Measurements from ENCODE around the gene ZC3H4.
A peak's percentile ranks its signal among the peaks of the same experiment; 100 is the strongest.
"Not testable (repeated sequence)": the region's sequence is repeated elsewhere in the genome, so short reads cannot be mapped to it uniquely, and the experiment has no call there.

ZC3H4 gene

DNA sequence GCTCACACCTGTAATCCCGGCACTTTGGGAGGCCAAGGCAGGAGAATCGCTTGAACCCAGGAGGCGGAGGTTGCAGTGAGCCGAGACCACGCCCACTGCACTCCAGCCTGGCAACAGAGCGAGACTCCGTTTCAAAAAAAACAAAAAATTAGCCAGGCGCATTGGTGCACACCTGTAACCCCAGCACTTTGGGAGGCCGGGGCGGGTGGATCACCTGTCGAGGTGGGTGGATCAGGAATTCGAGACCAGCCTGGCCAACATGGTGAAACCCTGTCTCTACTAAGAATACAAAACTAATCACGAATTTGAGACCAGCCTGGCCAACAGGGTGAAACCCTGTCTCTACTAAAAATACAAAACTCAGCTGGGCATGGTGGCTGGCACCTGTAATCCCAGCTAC, 35.2 kb downstream of the ZC3H4 start:
- not testable (repeated sequence) for FAIRE-seq

DNA sequence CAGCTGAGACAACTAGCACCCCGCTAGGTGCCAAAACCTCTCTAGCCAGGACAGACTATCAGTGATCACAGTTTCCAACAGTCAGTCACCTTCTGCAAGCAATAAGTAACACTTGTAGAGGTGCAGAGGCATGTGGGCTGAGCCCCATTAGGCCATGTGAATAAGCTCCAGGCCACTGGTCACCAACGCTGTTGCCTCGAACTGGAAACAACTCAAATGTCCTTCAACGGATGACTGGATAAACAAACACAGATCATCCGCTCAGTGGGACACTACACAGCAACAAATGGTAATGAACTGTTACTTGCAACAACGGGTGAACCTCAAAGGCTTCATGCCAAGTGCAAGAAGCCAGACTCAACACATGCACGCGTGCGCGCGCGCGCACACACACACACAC, 37.6 kb downstream of the ZC3H4 start:
- no peak for FAIRE-seq

DNA sequence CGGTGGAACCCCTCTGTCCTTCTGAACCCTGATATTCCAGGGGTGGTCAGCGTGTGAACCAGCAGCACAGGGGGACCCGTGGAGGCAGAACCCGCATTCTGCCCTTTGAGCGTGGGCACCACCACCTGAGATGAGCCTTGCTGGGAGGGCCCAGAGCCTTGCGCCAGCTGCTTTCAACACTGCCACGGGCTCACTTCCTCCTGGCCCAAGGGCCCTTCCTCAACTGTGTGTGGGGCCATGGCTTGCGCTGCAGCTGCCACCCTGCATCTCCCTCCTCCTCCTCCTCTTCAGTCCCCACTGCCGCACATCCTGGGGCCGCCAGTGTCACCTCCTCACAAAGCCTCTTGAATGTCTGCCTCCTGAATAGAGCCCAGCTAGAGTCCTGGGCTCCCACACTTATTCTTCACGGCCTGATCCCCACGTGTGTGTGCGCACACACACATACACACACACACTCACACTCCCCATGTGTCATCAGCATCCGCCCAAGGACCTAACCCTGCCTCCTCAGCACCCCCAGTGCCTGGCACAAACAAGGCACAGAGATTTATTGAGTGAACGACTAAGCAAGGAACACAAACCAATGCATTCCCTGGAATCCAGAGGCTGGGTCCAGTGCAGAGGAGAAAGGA, 38.3 kb downstream of the ZC3H4 start:
- no peak for FAIRE-seq

DNA sequence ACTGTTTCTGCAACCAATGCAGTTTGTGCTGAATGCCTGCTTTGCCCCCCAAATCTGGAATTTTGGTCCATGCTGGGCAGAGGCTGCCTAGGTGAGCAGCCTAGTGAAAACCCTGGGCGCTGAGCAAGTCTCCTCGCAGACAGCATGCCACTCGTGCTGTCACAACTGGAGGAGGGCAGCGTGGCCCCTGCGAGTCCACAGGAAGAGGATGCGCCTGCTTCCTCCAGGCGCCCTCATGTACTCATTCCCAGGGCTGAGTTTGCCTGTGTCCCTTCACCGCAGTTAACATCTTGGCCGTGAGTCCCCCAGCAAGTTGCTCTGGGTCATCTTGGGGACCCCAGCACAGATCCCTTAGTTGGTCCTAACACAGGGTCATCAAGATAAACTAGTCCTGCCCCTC, 39.0 kb downstream of the ZC3H4 start:
- FAIRE-seq, result no peak

DNA sequence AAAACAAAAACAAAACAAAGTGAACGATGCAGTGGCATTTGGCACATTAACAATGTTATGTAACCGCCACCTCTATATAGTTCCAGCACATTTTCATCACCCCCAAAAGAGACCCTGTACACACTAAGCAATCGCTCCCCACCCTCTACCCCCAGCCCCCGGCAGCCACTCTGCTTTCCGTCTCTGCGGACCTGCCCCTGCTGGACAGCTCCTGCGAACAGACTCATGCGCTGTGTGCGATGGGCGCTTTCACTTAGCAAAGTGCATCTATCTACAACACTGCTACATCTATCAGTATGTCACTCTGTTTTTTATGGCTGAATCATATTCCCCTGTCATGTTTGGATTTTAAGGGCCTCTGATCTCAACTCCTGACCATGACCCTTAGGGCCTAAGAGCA, 40.0 kb downstream of the ZC3H4 start:
- no peak for FAIRE-seq

DNA sequence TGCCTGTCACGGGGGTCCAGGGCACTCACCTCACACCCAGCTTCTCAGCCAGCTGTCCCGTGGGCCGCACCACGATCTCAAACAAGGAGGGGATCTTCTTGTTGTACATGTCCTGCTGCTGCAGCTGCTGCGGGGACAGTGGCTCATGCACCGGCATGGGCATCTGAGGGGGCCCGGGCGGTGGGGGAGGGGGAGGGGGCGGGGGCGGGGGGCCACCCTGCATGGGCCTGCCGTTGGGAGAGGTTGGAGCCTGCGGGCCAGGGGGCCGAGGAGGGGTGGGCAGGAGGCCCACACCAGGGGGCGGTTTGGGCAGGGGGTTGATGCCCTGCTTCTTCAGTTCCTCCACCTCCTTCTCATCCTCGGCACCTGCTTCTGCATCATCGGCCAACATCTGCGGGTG, 41.3 kb downstream of the ZC3H4 start:
- FAIRE-seq, result no peak

DNA sequence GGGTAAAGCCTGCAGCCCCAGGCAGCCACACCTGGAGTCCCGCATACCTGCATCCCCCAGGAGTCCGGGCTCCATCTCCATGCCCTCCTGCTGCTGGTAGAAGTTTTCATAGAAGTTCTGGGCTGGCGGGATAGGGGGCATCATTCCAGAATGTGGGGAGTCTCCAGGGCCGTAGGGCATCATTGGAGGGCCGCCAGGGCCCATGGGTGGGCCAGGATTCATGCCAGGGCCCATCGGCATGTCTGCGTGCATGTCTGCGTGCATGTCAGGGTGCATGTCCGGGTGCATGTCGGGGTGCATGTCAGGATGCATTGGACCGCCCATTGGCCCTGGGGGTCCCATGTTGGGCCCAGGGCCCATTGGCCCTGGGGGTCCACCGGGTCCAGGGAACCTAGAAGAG, 41.8 kb downstream of the ZC3H4 start:
- FAIRE-seq, result no peak

DNA sequence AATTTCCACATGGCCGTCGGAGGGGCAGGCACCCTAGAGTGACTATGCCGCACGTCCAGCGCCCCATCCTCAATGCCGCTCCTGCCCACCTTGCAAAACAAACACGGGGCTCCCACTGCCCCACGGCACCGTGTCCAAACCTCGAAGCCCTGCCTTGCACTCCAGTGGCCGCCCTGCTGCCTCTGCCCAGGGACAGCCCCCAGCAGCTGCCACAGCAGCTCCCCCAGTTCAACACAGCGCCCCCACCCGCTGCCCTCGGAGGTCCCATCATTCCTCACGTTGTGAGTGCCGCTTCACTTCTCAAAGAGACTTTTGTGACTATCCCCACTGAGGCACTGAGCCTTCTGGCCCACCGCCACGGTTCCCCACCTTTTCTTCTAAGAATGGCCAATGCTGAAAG, 42.8 kb downstream of the ZC3H4 start:
- FAIRE-seq, result no peak

DNA sequence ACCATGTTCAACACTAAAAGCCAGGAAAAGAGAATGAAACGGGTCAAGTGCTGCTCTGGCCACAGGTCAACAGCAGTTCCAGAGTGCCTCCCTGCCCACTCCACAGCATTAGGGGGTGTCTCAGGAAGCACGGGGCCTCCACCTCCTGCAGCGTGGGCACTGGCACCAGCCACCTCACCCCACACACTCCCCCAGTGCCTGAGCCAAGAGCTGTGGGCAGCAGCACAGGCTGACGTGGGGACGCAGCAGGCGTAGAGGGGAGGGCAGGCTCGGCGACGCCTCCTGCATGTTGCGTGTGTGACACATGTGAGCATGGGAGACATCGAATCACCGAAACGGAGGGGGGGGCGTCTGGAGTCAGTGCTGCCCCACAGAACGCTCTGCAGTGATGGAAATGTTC, 43.8 kb downstream of the ZC3H4 start:
- no peak for FAIRE-seq

DNA sequence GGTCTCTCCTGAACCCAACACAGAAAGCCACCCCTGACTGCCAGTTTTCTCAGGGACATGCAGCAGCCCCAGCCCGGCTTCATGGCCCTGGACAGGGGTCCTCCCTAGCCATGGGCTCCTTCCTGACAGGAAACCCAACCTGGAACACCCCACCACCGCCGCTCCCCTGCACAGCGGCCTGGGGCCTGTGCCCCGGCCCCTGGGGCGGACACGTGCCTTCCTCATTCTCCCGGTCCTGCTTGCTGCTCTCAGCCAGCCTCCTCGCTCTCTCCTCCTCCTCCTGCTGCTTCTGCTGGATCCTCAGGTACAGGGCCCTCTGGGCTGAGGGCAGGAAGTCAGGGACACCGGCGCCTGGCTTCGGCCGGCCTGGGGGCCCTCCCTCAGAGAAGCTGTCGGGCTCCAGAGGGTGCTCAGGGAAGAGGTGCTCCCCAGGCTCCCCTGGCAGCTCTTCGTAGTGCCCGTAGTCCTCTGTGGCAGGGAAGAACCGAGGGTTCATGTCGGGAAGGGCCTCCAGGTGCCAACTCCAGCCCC, 44.6 kb downstream of the ZC3H4 start:
- no peak for FAIRE-seq

DNA sequence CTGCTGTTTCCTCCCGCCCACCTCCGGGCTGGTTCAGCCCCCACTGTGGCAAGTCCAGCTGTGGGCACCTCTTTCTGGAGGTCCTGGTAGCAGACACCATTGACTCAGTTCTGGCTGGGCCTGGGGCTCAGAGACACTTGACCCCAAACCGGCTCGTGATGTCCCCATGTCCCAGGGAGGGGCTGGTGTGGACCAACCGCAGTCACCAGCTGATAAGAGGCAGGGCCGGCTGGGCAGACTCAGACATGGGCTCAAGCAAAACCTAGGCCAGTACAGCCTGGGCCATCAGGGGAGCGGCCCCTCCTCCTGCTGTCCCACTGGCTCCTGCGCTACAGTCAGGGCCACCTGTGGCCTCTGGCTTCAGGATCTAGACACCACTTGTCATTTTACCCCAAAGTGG, 45.3 kb downstream of the ZC3H4 start:
- no peak for FAIRE-seq

DNA sequence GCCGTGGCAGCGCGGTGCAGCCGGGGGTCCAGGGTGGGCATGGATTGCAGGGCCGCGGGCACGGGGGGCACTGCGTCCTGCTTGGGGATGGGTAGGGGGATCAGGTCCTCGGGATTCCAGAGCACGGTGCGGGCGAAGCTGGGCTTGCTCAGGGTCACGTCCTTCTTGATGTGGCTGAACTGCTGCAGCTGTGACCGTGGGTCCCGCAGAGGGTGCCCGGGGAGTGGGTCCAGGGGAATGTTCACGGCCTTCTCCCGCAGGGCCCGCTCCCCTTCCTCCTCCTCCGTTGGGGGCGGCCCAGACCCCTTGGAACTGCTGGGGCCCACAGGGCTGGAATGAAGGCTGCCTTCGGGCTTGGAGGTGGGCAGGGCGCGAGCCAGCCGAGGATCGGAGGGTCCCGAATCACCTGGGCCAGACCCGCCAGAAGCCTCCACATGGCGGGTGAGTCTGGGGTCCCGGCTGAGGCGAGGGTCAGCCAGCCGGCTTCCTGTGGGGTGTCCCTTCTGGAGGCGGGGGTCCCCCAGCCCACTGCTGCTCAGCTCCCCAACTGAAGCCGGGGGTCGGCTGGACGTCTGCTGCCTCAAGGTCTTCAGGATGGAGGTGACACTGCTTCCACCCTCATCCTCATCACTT, 46.2 kb downstream of the ZC3H4 start:
- no peak for FAIRE-seq

DNA sequence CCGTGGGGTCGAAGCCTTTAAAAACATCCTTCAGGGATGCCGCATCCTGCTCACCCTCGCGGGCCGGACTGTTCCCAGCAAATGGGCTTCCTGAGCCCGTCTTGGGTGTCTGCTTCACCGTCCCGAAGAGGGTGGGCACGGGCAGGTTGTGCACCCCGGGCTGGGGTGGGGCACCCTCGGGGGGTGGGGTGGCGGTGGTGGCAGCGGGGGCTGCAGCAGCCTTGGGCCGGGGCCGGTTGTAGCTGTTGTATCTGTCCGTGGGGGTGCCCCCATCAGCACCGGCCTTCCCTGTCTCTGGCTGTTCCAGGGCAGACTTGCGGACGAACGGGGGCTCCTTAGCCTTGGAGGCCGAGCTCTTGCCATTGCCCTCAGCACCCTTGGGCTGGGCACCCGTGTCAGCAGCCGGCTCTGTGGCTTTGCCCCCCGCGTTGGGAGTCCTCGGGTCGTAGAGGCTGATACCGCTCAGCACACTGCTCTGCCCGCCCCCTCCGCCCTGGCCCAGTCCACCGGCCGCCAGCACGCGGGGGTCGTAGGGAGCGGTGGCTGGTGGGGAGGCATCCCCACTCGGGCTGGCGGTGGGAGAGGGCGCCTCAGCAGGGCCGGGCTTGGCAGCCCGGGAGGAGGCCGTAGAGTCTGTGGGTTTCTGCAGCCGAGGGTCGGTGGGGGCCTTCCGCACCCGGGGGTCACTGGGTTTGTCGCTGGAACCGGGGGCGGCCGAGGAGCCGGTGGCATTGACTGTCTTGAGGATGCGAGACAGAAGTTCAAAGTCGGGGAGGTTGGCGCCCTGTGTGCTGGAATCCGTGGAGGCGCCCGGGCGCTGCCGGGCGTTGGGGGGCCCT, 47.0 kb downstream of the ZC3H4 start:
- FAIRE-seq, result no peak

DNA sequence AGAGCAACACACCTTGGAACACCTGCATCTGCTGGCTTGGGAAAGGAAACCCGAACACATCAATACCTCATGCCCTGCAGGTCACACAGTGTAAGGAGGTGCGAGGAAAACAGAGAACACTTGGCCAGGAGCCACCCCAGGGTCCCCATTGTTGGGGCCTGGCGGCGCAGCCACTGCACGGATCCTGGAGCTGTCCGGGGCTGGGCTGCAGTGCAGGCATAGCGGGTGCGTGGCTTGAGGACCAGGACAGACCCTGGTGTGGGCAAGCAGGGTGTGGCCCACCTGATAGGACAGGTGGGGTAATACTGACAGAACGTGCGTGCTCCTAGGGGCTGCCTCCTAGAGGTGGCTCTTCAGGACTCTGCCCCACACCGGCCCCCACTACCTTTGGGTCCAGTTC, 48.3 kb downstream of the ZC3H4 start:
- no peak for FAIRE-seq

DNA sequence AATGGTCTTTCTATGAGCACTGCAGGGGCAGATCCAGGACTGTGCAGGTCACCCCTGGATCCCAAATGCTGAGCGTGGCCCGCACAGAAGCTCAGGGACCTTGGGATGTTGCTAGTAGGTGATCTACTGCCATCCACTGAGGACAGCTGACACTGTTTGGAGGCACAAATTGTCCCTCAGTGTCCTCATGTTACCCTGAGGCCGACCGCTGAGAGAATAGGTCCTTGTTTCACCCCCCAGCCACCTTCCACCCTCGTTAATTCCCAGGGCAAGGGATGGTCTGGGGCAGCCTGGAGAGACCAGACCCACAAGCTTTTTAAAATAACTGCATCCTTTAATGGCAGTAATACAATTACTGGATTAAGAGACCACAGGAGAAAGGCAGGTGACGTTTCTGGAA, 49.7 kb downstream of the ZC3H4 start:
- no peak for FAIRE-seq

DNA sequence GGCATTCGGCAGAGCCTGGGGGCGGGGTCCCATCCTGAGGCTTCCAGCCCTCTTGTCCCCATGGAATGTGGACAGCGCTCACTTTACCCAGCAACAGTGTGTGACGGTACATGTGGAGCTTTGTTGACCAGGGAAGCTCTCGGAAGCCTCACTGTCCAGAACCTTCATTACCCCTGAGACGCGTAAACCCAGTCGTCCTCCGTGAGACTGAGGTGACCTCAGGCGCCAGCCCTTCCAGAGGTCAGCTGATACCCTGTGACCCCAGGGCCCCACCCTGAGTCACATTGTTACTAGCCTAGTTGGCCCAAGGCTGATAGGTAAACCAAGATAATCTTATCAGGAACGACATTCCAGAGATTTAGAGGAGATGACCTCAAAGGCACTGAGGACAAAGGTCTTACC, 55.0 kb downstream of the ZC3H4 start:
- no peak for FAIRE-seq

DNA sequence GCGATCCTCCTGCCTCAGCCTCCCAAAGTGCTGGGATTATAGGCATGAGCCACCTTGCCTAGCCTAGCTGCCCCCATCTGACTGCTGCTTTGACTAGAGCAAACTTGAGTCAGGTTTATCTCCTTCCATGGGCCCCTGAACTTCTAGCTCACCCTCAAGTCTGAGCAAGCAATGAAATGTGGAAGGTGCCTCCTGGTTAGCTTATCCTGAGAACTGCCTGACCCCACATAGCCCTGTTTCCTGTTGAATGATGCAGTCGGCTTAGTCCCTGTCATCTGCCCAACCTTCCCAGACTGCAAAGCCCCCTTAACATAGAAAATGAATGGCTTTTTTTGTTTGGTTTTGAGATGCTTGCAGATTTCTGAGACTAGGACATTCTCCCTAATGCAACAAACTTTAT, 56.2 kb downstream of the ZC3H4 start:
- no peak for FAIRE-seq

DNA sequence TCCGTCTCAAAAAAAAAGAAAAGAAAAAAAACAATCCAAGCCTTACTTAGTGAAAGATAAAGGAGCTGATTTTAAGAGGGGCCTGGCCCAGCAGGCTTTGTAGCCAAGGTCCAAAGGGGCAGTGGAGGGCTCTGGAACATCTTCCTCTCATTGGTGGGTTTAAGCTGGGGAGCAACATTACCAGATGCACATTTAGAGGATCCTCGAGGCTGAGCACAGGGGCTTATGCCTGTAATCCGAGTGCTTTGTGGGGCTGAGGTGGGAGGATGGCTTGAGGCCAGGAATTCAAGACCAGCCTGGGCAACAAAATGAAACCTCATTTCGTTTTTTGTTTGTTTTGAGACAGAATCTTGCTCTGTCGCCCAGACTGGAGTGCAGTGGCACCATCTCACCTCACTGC, 57.2 kb downstream of the ZC3H4 start:
- FAIRE-seq, result no peak

DNA sequence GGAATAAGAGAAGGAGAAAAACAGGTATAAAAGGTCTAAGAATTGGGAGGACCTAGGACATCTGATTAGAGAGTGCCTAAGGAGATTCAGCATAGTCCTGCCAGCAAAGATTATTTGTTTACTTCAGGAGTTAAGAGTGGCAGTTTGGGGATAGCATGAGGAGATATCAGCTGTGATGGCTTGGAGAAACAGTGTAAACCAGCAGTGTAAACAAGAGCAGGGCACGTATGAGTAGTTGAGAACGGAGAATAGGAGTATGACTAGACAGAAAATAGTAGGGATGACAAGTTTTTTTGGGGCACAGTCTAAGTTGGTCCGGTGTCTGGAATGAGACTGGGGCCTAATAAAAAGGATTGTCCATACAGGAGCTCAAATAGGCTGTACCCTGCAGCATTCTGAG, 63.0 kb downstream of the ZC3H4 start:
- not testable (repeated sequence) for FAIRE-seq

DNA sequence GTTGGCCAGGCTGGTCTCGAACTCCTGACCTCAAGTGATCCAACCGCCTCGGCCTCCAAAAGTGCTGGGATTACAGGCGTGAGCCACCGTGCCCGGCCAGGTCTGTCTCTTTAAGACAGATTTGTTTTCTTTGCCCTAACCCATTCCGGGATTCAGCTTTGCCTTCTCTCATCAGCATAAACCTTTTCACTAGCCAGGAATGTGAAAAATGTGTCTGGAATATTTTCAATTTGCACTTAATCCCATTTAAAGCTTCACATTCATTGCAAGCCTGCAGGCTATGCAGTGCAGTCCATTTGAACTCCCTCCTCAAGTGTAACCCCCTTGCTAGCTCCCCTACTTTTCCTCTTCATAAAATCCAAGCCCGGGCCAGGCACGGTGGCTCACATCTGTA, 64.3 kb downstream of the ZC3H4 start:
- peak; percentile 98 for FAIRE-seq

DNA sequence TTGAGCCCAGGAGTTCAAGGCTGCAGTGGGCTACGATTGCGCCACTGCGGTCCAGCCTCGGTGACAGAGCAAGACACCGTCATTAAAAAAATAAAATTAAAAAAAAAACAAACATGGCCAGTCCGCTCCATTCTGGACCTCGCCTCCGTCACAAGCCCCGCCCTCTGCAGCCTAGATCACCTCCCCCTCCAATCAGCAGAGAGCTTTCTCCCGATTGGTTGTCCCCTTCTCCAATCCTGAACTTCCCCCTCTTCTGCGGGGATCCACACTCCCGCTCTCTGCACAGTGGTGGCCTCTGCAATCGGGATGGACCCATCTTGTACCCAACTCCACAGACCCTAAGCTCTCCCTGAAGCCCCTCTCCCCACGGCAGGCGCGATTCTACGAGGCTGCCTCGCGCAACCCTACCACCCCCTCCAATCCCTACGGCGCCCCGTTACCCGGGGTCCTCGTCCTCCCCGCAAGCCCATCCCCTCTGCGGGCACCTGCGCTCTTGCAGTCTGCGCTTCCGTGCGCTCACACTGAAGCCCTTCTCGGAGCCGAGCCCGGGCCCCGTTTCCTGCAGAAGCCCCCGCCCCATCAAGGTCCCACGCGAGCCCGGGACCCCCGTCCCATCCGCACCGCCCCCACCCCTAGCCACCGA, 65.7 kb downstream of the ZC3H4 start:
- peak; percentile 96 for FAIRE-seq

DNA sequence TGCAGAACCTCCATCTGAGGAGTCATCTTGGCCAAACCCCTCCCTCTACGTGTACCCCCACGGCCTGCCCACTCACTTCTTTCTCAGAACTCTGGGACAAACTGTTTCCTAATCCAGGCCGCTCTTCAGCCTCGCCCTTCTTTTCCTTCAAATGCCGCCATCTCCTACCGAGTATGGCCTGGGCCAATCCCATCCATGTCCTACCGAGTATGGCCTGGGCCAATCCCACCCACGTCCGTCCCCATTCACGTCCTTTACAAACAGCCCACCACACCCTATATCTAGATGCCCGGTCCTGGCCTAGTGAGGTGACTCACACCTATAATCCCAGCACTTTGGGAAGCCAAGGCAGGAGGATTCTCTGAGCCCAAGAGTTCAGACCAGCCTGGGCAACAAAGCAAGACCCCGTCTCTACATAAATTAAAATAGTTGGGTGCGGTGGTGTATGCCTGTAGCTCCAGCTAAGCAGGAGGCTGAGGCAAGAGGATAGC, 66.3 kb downstream of the ZC3H4 start:
- FAIRE-seq, result no peak

DNA sequence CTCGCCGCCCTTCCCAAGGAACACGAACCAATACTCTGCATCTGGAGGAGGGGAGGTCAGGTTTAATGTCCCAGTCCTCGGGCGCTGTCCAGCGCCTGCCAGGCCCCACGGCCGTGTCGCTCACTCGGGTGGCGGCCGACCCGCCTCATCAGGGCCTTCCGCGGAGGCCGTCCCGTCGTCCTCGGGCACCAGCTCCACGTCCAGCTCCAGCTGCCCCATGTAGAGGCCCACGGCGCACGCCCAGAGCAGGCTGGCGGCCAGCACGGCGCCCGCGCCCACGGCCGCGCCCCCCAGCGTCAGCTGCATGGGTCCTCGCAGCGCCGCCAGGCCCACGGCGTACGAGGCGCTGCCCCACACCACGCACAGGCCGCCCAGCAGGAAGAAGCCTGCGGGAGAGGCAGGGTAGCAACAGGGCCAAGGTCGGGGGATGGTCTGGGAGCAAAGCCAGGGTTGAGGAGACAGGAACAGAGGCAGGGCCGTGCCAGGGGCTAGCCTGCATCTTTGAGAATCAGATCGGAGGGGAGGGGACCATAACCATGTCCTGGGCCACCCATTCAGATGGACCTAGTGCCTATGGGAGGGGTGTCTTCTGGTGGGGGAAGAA, 67.6 kb downstream of the ZC3H4 start:
- no peak for FAIRE-seq
